Amniotic epithelial cell (primary cell): ENCODE data around the gene GRAP2.
A peak's percentile ranks its signal among the peaks of the same experiment; 100 is the strongest.
"Not testable (repeated sequence)": the region's sequence is repeated elsewhere in the genome, so short reads cannot be mapped to it uniquely, and the experiment has no call there.

Source experiments
- DNase-seq: peaks from one replicate; pipeline ENCODE4 v3.0.0-alpha.2; 2010; ENCODE audit warnings: low read depth

The GRAP2 gene

DNA sequence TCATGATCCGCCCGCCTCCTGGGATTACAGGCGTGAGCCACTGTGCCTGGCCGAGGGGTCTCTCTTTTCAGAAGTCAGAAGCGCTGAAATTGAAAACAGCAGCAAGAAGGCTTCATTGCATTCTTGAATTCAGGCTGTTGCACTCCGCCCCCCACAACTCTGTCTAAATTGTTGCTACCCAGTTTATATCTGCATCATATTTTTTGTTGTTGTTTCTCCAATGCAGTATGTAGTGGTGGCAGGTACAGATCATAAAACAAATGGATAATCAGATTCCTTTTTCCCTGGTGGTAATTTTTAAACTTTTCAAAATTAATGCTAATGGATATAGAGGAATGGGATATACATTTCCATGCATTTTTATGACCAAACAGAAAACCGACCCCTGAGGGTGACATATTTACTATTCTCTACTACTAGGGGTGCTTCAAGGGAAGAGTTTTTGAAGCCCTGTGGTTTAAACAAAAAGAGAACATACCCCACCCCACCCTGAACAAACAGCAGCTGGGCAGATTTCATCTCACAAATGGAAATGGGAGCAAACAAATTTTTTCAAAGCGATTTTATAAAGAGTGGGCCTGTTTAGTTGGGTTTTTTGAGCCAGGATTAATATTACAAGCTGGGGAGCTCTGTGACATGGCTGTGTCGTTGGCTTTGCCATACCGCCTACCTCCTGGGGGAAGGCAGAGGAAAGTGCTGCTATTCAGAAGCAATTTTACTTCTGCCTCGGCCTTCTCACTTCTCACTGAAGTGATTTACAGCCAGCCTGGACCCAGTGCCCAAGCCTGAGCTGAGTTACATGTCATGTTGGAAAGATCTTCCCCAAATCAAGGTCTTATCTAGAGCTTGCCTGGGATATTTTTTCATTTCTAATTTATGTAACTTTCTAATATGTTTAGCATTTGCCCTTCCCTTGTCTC, 43.3 kb downstream of the GRAP2 start:
- no peak for DNase-seq

- DNase-seq, result no peak
Observed at GRCh38 chr22:39946126-39946502, 45.2 kb downstream of the GRAP2 start.

DNA sequence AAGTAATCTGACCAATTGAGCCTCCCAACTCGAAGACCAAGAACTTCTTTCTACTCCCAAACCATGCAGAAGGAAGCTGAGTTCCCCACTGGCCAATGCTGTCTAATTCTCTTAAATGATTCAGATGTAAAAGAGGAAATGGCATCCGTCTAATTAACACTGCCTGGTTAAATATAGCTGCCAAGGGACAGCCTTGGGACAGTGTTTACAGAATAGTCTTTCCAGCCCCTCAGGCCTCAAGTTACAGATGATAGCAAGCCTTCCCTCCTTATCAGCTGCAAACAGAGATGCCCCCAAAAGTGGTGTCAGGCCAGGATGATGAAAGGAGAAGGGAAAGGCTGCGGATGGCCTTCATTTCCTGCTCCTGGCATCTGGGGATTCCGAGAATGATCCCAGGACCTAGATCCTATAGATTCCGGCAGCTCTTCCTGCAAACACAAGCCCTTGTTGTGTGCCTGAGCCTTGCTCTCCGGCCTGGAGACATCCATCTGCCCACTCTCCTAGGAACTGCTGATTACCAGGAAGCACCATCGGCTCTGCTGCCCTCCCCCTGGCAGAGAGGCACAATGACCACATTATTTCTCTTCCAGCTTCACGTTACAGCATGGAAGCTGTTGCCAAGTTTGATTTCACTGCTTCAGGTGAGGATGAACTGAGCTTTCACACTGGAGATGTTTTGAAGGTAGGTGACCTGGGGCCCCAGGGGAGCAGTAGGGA, 45.8 kb downstream of the GRAP2 start:
- DNase-seq, result no peak

DNA sequence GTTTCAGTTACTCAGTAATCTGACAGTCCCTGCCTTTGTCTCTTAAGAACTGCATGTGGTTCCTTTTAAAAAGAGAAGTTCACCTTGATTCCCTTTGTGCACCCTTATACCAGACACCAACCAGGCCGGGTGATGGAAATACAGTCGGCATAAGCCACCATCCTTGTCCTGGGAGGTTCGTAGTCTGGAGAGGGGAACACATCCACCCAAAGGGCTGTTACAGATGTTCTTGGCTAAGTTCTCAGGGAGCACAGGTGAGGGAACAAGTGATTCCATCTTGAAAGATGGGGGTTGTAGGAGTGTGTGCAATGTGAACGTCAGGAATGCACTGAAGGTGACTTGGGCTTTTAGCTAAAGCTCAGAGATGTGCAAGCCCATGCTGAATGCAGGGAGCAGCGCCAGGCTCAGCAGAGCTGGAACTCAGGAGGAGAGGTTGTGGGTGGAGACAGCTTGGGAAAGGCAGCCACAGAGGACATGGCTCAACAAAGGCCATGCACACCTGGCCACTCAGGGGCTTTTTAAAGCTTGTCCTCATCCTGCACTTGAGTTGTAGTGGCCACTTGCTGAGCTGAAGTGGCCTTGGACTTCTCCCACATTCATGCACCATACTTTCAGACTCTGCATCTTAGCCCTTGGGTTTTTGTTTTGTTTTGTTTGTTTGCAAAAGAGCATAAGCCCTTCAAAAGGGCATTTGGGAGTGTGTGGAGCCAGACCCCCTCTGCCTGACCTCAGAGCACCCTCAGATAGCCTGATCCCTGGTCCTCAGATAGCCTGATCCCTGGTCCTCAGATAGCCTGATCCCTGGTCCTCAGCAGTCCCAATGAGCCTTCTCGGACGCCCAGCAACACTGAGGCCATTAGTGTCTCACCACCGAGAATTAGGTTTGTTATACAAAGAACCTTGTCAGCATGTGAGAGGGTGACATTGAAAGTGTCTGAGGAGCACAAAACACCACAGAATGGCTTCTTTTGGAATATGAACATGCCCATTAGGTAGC, 46.6 kb downstream of the GRAP2 start:
- DNase-seq, result no peak

DNA sequence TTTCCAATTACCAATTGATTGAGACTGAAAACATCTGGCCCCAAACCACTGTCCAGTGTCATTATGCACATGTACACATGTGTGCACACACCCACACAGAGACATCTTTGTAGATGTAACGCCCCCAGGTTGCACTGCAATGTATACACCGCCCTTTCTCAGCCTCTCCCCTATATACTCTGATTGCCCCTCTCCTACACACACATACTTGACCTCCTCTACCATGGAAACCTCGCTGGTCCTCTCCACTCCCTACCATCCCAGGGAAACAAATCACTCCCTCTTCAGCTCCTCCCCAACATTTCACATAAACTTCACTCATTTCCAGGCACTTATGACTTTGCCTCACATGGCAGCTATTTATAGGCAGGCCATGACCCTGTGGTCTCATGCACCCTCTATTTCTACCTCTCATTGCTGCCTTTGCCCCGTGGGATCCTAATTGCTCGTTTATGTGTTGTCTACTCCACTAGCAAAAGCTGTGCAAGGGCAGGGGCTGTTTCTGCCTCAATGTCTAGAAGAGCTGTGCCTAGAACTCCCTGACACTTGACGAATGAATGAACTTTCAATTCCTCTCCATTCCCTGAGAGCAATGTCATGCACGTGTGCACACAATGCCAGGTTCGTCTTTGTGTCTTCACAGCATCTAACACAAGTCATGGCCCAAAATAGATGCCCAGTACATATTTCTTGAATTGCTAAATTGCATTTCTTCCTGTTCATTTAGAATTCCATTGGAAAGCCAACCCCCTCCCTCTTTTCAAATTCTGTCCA, 49.3 kb downstream of the GRAP2 start:
- DNase-seq, result no peak

DNA sequence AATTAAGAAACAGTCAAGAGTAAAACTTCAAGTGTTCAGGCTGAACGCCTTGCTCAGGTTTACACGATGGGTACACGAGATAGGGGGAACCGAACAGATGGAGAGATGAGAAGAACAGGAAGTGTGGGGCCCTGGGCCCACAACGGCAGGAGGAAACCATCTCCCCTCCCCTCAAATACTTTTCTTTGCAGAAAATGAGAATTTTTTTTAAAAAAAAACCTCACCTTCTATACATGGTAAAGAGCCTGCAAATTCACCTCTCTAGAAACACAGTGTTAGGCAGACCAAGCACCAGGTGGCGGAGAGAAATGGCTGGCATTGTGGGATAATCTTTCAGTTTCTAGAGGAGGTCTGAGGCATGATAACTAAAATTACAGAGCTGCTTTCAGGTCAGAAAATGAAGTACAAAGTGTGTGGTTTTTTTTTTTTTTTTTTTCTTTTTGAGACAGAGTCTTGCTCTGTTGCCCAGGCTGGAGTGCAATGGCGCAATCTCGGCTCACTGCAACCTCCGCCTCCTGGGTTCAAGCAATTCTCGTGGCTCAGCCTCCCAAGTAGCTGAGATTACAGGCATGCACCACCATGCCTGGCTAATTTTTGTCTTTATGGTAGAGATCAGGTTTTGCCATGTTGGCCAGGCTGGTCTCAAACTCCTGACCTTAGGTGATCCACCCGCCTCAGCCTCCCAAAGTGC, 50.9 kb downstream of the GRAP2 start:
- not testable (repeated sequence) for DNase-seq

DNA sequence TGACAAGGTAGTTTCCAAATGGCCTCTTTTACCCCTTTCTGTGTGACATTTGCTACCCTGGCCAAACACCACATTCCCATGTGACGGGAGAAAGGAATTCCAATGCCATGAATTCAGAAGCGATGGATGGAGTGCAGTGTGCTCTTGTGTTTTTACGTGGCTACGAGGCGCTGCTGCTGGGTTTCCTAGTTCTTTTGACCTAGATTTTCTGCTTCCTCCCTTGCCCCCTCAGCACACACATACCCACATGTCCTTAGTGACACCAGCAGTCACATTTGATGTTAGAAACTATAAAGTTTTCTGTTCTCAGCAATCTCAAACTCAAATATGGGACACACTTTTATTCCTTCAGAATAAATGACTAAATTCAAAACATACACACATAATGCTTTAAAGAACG, 51.5 kb downstream of the GRAP2 start:
- DNase-seq, result no peak

DNA sequence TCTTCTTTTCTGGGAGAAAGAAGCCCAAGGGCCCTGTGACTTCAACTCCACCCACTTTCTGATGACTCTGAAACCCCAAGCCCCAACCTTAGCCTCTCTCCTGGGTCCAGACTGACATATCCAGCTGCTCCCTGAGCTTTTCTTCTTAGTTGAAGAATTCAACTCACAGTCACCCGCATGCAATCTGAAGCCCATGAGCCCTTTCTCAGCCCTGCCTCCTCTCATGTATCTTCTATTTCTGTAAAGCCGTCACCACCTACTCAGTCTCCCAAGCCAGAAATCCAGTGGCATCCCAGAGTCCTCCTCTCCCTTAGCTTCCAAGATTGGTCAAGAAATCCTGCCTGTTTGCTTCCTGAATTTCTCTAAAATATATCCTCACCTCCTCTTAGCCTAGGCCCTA, 52.2 kb downstream of the GRAP2 start:
- no peak for DNase-seq

DNA sequence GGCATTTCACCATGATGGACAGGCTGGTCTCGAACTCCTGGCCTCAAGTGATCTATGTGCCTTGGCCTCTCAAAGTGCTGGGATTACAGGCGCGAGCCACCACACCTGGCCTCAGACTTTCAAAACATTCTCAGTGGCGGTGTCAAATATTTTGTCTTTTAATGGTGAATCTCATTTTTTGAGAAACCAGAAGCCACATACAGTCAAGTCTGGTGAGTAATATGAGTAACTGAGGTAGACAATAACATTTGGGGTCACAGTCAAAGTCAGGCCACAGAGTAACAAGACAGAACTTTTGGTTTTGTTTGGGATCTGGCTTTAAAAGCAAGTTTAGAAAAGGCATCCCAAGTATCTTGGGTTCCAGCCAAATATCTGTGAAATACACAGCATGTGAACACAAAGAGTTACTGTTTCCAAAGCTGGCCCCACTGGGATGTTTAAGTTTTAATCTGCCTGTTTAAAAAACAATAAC, 53.7 kb downstream of the GRAP2 start:
- DNase-seq, result peak; percentile 89

DNA sequence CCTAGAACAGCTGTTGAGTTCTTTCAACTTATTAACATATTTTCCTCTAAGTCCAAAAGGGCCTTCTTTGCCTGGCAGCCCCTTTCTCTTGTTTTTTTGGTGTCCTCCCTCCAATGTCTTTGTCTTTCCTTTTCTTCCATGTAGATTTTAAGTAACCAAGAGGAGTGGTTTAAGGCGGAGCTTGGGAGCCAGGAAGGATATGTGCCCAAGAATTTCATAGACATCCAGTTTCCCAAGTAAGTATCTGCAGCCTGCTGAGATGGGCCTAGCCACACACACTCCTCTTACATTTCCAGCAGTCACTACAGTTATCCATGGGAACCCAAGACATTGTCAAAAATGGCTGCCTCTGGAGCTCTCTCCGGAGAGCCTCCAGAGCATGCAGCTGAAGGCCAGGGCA, 54.8 kb downstream of the GRAP2 start:
- peak; percentile 15 for DNase-seq

DNA sequence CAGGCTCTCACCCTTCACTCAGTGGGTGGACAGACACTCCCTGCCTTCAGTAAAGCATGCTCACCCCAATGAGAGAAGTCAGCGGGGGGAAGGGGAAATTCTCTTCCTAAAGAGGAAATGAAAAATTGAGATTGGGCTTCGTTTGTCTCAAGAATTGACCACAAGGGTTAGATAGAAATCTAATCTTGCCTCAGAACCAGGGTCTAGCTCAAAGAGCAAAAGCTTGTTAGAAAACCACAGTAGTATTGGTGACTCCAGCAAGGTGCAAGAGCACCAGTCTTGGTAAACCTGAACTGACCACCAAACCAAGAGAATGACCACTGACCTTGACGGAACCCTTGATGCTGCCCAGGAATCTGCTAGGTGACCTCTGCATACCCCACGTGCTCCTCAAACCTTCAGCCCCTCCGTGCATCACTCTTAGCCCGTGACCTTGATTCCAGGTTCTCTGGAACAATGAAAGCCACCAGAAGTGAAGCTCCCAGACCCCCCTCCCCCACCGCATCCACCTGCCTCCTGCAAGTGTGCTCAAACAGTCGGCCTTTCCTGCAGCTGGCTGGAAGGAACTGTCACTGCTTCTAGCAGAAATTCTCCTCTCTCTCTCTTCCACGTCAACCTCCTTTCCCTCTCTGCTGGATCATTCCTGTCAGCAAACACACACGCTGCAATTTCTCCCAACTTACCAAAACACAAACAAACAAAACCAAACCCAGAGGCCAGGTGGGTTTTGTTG, 56.2 kb downstream of the GRAP2 start:
- no peak for DNase-seq

DNA sequence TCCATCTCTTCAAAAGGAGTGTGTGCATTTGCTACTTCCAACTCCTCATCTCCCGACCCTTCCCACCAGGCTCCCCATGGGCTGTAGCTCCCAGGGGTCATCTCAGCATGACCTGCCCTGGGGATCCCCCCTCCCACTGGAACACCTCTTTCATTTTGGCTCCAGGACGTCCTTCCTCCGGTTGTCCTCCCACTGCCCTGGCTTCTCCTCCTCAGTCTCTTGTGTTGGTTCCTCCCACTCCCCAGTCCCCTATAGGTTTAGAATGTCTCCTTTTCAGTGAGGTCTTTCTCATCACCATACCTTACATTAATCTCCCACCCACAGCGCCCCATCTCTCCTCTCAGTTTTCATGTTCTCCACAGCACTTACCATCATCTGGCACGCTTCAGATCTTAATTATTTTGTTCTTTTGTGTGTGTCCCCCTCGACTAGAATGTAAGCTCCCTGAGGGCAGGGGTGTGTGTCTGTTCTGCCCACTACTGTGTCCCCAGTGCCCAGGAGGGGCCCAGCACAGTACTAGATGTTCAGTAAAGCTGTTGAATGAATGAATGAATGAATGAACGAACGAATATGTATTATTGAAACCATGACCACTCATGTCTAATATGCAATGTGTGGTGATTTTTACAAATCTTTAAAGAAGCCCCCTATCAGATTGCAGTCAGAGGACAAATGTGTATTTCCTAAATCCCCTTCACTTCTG, 57.3 kb downstream of the GRAP2 start:
- no peak for DNase-seq

DNA sequence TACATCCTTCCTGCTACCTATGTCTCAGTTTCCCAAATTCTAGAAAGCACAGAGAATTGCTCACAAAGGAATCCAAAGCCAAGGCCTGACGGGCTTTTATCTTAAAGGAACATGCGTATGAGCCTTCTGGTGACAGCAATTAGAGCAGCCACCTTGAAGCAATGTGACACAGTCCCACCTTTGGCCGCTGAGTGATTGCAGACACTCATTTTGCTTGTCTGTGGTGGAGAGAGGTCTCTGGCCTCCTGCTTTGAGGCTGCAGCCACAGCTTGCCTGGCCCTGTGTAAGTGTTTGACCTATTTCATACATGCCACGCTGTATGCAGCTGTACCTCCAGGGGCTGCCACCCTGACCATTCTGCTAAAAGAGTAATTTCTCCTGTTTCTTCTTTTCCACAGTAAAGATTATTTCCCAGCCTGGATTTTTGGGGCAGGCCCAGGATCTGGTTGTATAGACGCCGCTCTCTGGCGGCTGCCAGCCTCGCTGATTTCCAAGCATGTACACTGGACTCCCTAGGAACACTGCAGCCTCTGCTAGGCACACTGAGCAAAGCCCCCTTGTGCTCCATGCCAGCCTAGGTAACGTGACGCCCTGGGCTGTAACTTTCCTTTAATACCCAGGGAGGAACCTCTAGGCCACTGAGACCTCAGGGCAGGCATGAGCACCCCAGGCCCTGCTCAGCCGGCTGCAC, 58.2 kb downstream of the GRAP2 start:
- DNase-seq, result no peak

DNA sequence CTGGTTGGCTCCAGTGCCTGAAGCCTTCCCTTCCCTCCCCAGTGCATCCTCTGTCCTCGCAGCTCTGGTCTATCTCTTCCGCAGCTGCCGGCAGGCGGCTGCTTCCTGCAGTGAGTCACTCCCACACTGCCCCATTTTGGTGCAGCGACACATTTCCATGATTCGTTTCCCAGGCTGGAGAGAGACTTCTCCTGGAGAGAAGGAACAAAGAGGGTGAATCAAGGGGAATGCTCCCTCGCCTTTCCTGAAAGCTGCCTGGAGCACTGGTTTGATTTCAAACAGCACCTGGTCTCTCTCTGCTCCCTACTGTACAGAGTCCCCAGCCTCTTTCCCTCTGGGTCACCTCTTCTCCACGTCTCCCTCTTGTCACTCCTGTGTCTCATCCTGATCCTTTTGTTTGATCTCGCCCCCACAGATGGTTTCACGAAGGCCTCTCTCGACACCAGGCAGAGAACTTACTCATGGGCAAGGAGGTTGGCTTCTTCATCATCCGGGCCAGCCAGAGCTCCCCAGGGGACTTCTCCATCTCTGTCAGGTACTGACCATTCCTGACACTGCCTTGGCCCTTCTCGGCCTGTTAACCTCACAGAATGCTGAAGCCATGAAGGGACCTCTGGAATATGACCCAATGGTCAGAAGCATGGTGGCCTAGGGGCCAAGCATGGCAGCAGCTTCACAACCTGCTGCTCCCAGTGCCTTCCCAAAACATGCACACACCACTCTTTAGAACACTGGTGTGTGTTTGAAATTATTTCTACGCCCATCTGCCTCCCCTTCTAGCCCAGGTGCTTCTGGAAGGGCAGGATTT, 59.0 kb downstream of the GRAP2 start, which contains the start of gene TMA7B:
Gene TMA7B (plus strand): TSS at position 758 of the 808 bp plus-strand sequence. CDS start 3,978 bp downstream, outside the sequence.
- peak; percentile 63 for DNase-seq

- peak; percentile 99 for DNase-seq
Observed at GRCh38 chr22:39960791-39961746, 60.2 kb downstream of the GRAP2 start.

DNA sequence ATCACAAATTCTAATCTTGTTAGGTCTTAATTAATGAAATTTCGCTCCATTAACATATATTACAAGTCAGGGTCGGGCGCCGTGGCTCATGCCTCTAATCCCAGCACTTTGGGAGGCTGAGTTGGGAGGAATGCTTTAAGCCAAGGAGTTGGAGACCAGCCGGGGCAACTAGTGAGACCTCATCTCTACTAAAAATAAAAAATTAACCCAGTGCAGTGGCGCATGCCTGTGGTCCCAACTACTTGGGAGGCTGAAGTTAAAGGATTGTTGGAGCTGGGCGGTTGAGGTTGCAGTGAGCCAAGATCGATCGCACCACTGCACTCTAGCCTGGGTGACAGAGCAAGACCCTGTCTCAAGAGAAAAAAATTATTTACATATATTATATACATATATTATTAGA, 61.2 kb downstream of the GRAP2 start:
- no peak for DNase-seq
